H1 (cell line): Measurements from ENCODE around the gene CELF3. TPM values are rescaled to one million over a fixed set of nuclear protein-coding genes. Genes with fewer than 3 reads are reported as not detected.

Experiments used
- CTCF ChIA-PET: fragments of 300-600 bp; sonication (Branson Sonifier 250); formaldehyde crosslinking; loops from one replicate; lab custom pipeline; 2021; ENCODE audit not compliant: partially characterized antibody; lab: Charles Lee
- POLR2A ChIA-PET: fragments of 300-600 bp; sonication (Branson Sonifier 250); formaldehyde crosslinking; loops from one replicate; lab custom pipeline; 2021; ENCODE audit warnings: inconsistent platforms; ENCODE audit not compliant: partially characterized antibody; lab: Charles Lee
- DNase-seq, 2 experiments: peaks; one replicate each; pipeline versions ENCODE4 v3.0.0 to v3.0.0-alpha.2; 2010 to 2022; ENCODE audit warnings: low spot score in 2 of 2, low read depth in 1 of 2, mixed read lengths in 1 of 2
- FAIRE-seq: peaks from 2 replicates; lab custom pipeline; 2011; peaks lifted over from hg19 to GRCh38; lab: Jason Lieb, UNC
- H2AFZ ChIP-seq: 2 replicates; pipeline ENCODE4 v1.8.1; 2012; ENCODE audit warnings: low read length, inconsistent platforms
- H2AK5ac ChIP-seq: 2 replicates; pipeline ENCODE4 v1.6.1; 2013; ENCODE audit warnings: low read depth, low read length
- H2BK120ac ChIP-seq: replicated peaks from 2 replicates; pipeline ENCODE3; 2013; ENCODE audit warnings: low read depth, low read length, inconsistent platforms
- H2BK12ac ChIP-seq: 2 replicates; pipeline ENCODE4 v1.6.1; 2013; ENCODE audit warnings: low read depth, low read length
- H2BK15ac ChIP-seq: 2 replicates; pipeline ENCODE4 v1.6.1; 2013; ENCODE audit warnings: low read length
- H2BK20ac ChIP-seq: 2 replicates; pipeline ENCODE4 v1.6.1; 2013; ENCODE audit warnings: low read length
- H2BK5ac ChIP-seq: 2 replicates; pipeline ENCODE4 v1.6.1; 2013; ENCODE audit warnings: low read depth, low read length
- H3K14ac ChIP-seq: 2 replicates; pipeline ENCODE4 v1.6.1; 2013; ENCODE audit warnings: inconsistent platforms; ENCODE audit not compliant: insufficient read length
- H3K18ac ChIP-seq: 2 replicates; pipeline ENCODE4 v1.6.1; 2013; ENCODE audit warnings: low read length; ENCODE audit errors: extremely low read depth
- H3K23ac ChIP-seq: 2 replicates; pipeline ENCODE4 v1.6.1; 2013; ENCODE audit warnings: inconsistent platforms; ENCODE audit not compliant: insufficient read length
- H3K23me2 ChIP-seq: 2 replicates; pipeline ENCODE4 v1.6.1; 2013; ENCODE audit warnings: low read depth, low read length
- H3K27ac ChIP-seq: 2 replicates; pipeline ENCODE4 v1.6.1; 2011; ENCODE audit warnings: low read depth, low read length, inconsistent platforms
- H3K27me3 ChIP-seq, 4 experiments: replicated peaks in 1 of 4; 1 replicate in 1 of 4; 2 replicates in 3 of 4; pipeline versions ENCODE4 v1.6.1 to v1.8.1; 2011 to 2013; ENCODE audit warnings: low read length in 3 of 4, mild to moderate bottlenecking in 3 of 4, inconsistent platforms in 2 of 4, mixed read lengths in 2 of 4, moderate library complexity in 1 of 4; ENCODE audit not compliant: control insufficient read depth in 3 of 4, insufficient read depth in 3 of 4; ENCODE audit errors: extremely low read depth in 1 of 4
- H3K36me3 ChIP-seq, 4 experiments: 2 replicates each; pipeline versions ENCODE4 v1.6.1 to v1.8.1; 2011 to 2013; ENCODE audit warnings: mild to moderate bottlenecking in 4 of 4, low read length in 3 of 4, moderate library complexity in 2 of 4, control low read depth in 1 of 4, inconsistent platforms in 1 of 4; ENCODE audit not compliant: insufficient read depth in 4 of 4, control insufficient read depth in 2 of 4
- H3K4ac ChIP-seq: replicated peaks from 2 replicates; pipeline ENCODE3; 2013; ENCODE audit warnings: low read length, low read depth, mixed read lengths, inconsistent platforms; ENCODE audit not compliant: insufficient read length
- H3K4me1 ChIP-seq, 4 experiments: replicated peaks in 1 of 4; 1 replicate in 1 of 4; 2 replicates in 3 of 4; pipeline versions ENCODE4 v1.6.1 to v1.8.1; 2011 to 2013; ENCODE audit warnings: low read length in 3 of 4, inconsistent platforms in 2 of 4, mixed read lengths in 1 of 4; ENCODE audit not compliant: insufficient read depth in 4 of 4, control insufficient read depth in 3 of 4
- H3K4me2 ChIP-seq, 2 experiments: 2 replicates each; pipeline versions ENCODE4 v1.6.1 to v1.8.1; 2011 to 2013; ENCODE audit warnings: low read depth in 2 of 2, low read length in 2 of 2, control low read depth in 1 of 2, inconsistent platforms in 1 of 2, mild to moderate bottlenecking in 1 of 2; ENCODE audit not compliant: insufficient read depth in 1 of 2
- H3K4me3 ChIP-seq, 4 experiments: fragments of 200-600, 300-600 bp in 1 of 4; sonication (generic), shearing (Covaris generic), sonication (Bioruptor Twin) in 1 of 4; 2 replicates each; pipeline versions ENCODE4 v1.5.1 to v1.8.1; 2011 to 2016; ENCODE audit warnings: low read length in 4 of 4, low read depth in 3 of 4, control low read depth in 2 of 4, inconsistent platforms in 2 of 4, mild to moderate bottlenecking in 2 of 4, mixed read lengths in 1 of 4, moderate library complexity in 1 of 4; ENCODE audit not compliant: insufficient read depth in 2 of 4; ENCODE audit errors: extremely low read depth in 1 of 4
- H3K56ac ChIP-seq: replicated peaks from 2 replicates; pipeline ENCODE3; 2013; ENCODE audit warnings: low read depth, mild to moderate bottlenecking, mixed read lengths, low read length, inconsistent platforms; ENCODE audit not compliant: insufficient read length
- H3K79me1 ChIP-seq: 2 replicates; pipeline ENCODE4 v1.6.1; 2013; ENCODE audit warnings: low read depth, low read length, control low read depth
- H3K79me2 ChIP-seq, 2 experiments: 2 replicates each; pipeline versions ENCODE4 v1.6.1 to v1.8.1; 2012 to 2013; ENCODE audit warnings: low read length in 2 of 2, mild to moderate bottlenecking in 2 of 2, inconsistent platforms in 1 of 2; ENCODE audit not compliant: insufficient read depth in 2 of 2, control insufficient read depth in 1 of 2
- H3K9ac ChIP-seq, 4 experiments: replicated peaks in 1 of 4; 1 replicate in 1 of 4; 2 replicates in 3 of 4; pipeline versions ENCODE4 v1.6.1 to v1.8.1; 2011 to 2013; ENCODE audit warnings: low read depth in 3 of 4, low read length in 3 of 4, control low read depth in 2 of 4, mild to moderate bottlenecking in 2 of 4, moderate library complexity in 2 of 4, inconsistent platforms in 1 of 4; ENCODE audit errors: extremely low read depth in 1 of 4
- H3K9me3 ChIP-seq, 2 experiments: 2 replicates each; pipeline versions ENCODE4 v1.6.1 to v1.8.1; 2012 to 2013; ENCODE audit warnings: mild to moderate bottlenecking in 2 of 2, moderate library complexity in 2 of 2, control low read depth in 1 of 2, inconsistent platforms in 1 of 2, low read depth in 1 of 2, low read length in 1 of 2, mixed read lengths in 1 of 2; ENCODE audit not compliant: insufficient read depth in 2 of 2
- H4K20me1 ChIP-seq, 2 experiments: replicated peaks in 1 of 2; 2 replicates each; pipeline versions ENCODE3 to v1.8.1; 2011 to 2013; ENCODE audit warnings: inconsistent platforms in 2 of 2, low read length in 2 of 2, mild to moderate bottlenecking in 1 of 2; ENCODE audit not compliant: insufficient read depth in 2 of 2, control insufficient read depth in 1 of 2
- H4K5ac ChIP-seq: 2 replicates; pipeline ENCODE4 v1.6.1; 2013; ENCODE audit warnings: low read length, low read depth, mixed read lengths, inconsistent platforms; ENCODE audit not compliant: insufficient read length
- H4K8ac ChIP-seq: 2 replicates; pipeline ENCODE4 v1.8.0; 2013; ENCODE audit warnings: mild to moderate bottlenecking, moderate library complexity, low read length, inconsistent platforms; ENCODE audit not compliant: insufficient read depth; ENCODE audit errors: extremely low read depth
- H4K91ac ChIP-seq: replicated peaks from 2 replicates; pipeline ENCODE3; 2013; ENCODE audit warnings: low read length, mixed read lengths, inconsistent platforms; ENCODE audit not compliant: insufficient read length
- CBX8 ChIP-seq: fragments of 300-800, 300-1000 bp; sonication (generic); IDR thresholded peaks from 2 replicates; pipeline ENCODE4 v1.7.1; 2016; ENCODE audit warnings: low read depth, low read length, borderline replicate concordance
- CTBP2 ChIP-seq: IDR thresholded peaks from 2 replicates; pipeline ENCODE4 v1.7.0; 2011; ENCODE audit warnings: borderline replicate concordance, mild to moderate bottlenecking, moderate library complexity, mixed read lengths, low read length; ENCODE audit not compliant: insufficient read depth, insufficient read length
- EZH2 ChIP-seq: fragments of 200-600 bp; sonication (generic); IDR thresholded peaks from 2 replicates; pipeline ENCODE4 v1.7.1; 2012; ENCODE audit warnings: low read depth, mild to moderate bottlenecking, moderate library complexity, low read length, inconsistent platforms; ENCODE audit not compliant: severe bottlenecking
- KDM4A ChIP-seq: IDR thresholded peaks from one replicate; pipeline ENCODE4 v1.7.1; 2012; ENCODE audit warnings: low read depth, mild to moderate bottlenecking, moderate library complexity, low read length, inconsistent platforms; ENCODE audit not compliant: severe bottlenecking
- RNF2 ChIP-seq: fragments of 200-900, 300-1000 bp; sonication (generic); IDR thresholded peaks from 2 replicates; pipeline ENCODE4 v1.7.1; 2016; ENCODE audit warnings: borderline replicate concordance, low read depth, mild to moderate bottlenecking, antibody characterized with exemption, low read length; ENCODE audit not compliant: poor library complexity, severe bottlenecking; ENCODE audit errors: missing control alignments
- SP4 ChIP-seq: IDR thresholded peaks from 2 replicates; pipeline ENCODE4 v1.6.1; 2012; ENCODE audit warnings: low read length, inconsistent platforms
- SUZ12 ChIP-seq: fragments of 200-600 bp; sonication (generic); IDR thresholded peaks from 2 replicates; pipeline ENCODE4 v1.6.1; 2012; ENCODE audit warnings: mild to moderate bottlenecking, inconsistent platforms, low read length, moderate library complexity, mixed read lengths
- WGBS, 2 experiments: shearing (Covaris generic) in 1 of 2; methylation state at CpG; one replicate each; pipeline versions ENCODE4 v1.1.6 to v1.1.7; 2013 to 2015; ENCODE audit warnings: low lambda C conversion rate in 2 of 2, mixed read lengths in 2 of 2, inconsistent platforms in 1 of 2, low coverage in 1 of 2, missing lambda C conversion rate in 1 of 2; ENCODE audit not compliant: insufficient replicate concordance in 2 of 2, insufficient coverage in 1 of 2, insufficient read length in 1 of 2; ENCODE audit errors: extremely low coverage in 1 of 2, missing lambda C conversion rate in 1 of 2; 5-methylcytosine and 5-hydroxymethylcytosine counted together
- polyA plus RNA-seq, 7 experiments: library from polyadenylated mRNA; depleted of rRNA in 3 of 7; stranded (reverse) in 5 of 7; unstranded in 2 of 7; fragments of >200 nt in 5 of 7; fragments of 200-250 nt in 2 of 7; gene quantifications; 1 replicate in 5 of 7; 2 replicates in 1 of 7; 4 replicates in 1 of 7; pipeline versions ENCODE4 v1.2.1 to v1.2.3, GENCODE V29; 2011 to 2013; ENCODE audit warnings: missing spikeins in 2 of 7, mixed read lengths in 2 of 7
- total RNA-seq: library from RNA; stranded (reverse); fragmentation: NEBNext Ultra II Directional; extraction: Animal tissue kit (Norgen Biotek cat#: 25700); gene quantifications from 2 replicates; pipeline ENCODE4 v1.2.1, GENCODE V29; 2021

The CELF3 gene
- total and polyA plus RNA-seq, 2 of the 8 experiments (the other 6 are each of a cell fraction or from before 2014, with no cell fraction given) = 0.34 to 1.2 TPM

GRCh38 chr1:151721788-151722510 lies 5.3 kb upstream of the CELF3 start:
- no peak overlapping the region for H3K56ac ChIP-seq
- no peak overlapping the region for H2BK12ac ChIP-seq
- 0 out of 2 replicates have a peak overlapping the region, but pooled peaks have one; percentile 28 for H2AFZ ChIP-seq
- H3K14ac ChIP-seq = no peak overlapping the region
- no peak overlapping the region for H4K91ac ChIP-seq
- peaks cover 2 to 8% (median 4%) of the 10 kb centered on the region in 4 experiments for H3K4me1 ChIP-seq
- H3K4me2 ChIP-seq = peak overlapping the region; percentile 60 to 76
- ChIA-PET CTCF (interaction anchor here (1.3 to 4.4 kb wide), 6 partner anchors 12 to 107 kb away, joined by 4 to 23 read pairs (median 6); no protein-coding TSS in a partner anchor), POLR2A (interaction anchor here (1.0 to 1.8 kb wide), 2 partner anchors 10 to 182 kb away, joined by 5 to 6 read pairs; partner anchors contain the start of gene TUFT1)
- no peaks in the 10 kb centered on the region for H3K79me2 ChIP-seq
- WGBS, 2 experiments = 36% methylated on average over 17 of the region's 17 CpGs; no CpG with 5 or more reads in 1 of the 2 experiments
- no peaks in the 10 kb centered on the region for H3K36me3 ChIP-seq
- no peak overlapping the region for H2BK120ac ChIP-seq
- FAIRE-seq (no peak), DNase-seq (no peak)
- no peak overlapping the region for H2BK20ac ChIP-seq
- peak overlapping the region; percentile 55 to 85 (median 60) for H3K4me3 ChIP-seq
- H4K8ac ChIP-seq = no peak overlapping the region
- H4K5ac ChIP-seq = no peak overlapping the region
- H2BK15ac ChIP-seq = no peak overlapping the region
- no peak overlapping the region for H3K23ac ChIP-seq
- no peaks in the 10 kb centered on the region; the same call in 1 of the 2 replicates for H3K79me1 ChIP-seq
- no peak overlapping the region for H2AK5ac ChIP-seq
- no peaks in the 10 kb centered on the region for H3K9me3 ChIP-seq
- no peak overlapping the region for H3K18ac ChIP-seq
- H3K27ac ChIP-seq = no peak overlapping the region
- H3K23me2 ChIP-seq = peaks cover 5% of the 10 kb centered on the region; the same call in 1 of the 2 replicates
- H3K27me3 ChIP-seq = peaks cover 6 to 34% (median 28%) of the 10 kb centered on the region in 4 experiments
- H4K20me1 ChIP-seq = peaks cover 0 to 1% of the 10 kb centered on the region in 2 experiments
- no peak overlapping the region for H3K9ac ChIP-seq
- TF ChIP-seq RNF2 = peak; percentile 61
- TF ChIP-seq SUZ12 = peak; percentile 51; the same call in 1 of the 2 replicates
- no peak for TF ChIP-seq CBX8
- TF ChIP-seq CTBP2 = no peak
- no peak for TF ChIP-seq SP4
- peak; percentile 9 for TF ChIP-seq KDM4A
- peak; percentile 46 for TF ChIP-seq EZH2
- no peak overlapping the region for H2BK5ac ChIP-seq
- H3K4ac ChIP-seq = no peak overlapping the region
